ENCODE measurements around the gene CACNA1B. TPM values are rescaled to one million over a fixed set of nuclear protein-coding genes. Genes with fewer than 3 reads are reported as not detected.

The CACNA1B gene
- total and polyA plus RNA-seq, 2 of the 4 experiments (the other 2 are of a cell fraction): 0.02 TPM; not detected in 1

DNA sequence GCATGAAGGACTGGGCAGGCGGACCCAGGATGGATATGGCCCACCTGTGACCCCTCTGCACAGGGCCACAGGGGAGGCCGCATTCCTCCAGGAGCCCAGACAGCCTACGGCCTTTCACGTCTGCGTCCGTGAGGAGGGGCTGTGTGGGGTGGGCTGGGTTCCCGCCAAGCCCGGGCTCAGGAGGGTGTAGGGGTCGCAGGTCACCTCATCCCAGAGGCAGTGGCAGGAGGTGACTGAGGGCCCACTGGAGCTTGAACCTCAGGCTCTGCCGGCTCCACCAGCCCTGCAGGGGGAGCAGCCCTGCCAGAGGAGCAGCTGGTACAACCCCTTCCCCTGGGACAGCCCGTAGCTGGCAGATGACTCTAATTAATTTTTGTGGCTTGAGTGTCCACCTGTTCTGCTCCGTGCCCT is 40.7 kb upstream of the CACNA1B start:
- 67% methylated on average over 6 of the region's 12 CpGs; no CpG with 5 or more reads in 1 of the 2 experiments for WGBS, 2 experiments (ENCODE audit: extremely low coverage in 2 of 2, insufficient read length in 1 of 2)
- H3K4ac ChIP-seq (ENCODE audit: low read depth, low read length): no peak overlapping the region
- intact Hi-C loops (cut with micrococcal nuclease): no loop called here
- H3K18ac ChIP-seq (ENCODE audit: low read depth, low read length): no peak overlapping the region
- ATAC-seq (ENCODE audit: low read depth): no peak
- dilution Hi-C loops (cut with HindIII; ENCODE audit: low sequenced_read_pairs, unreplicated experiment): no loop called here
- H2AFZ ChIP-seq (replicated peaks; ENCODE audit: low read length, poor library complexity): no peak overlapping the region
- no peak overlapping the region for H4K91ac ChIP-seq (ENCODE audit: insufficient read depth, low read depth, low read length)
- no peak overlapping the region for H4K8ac ChIP-seq (ENCODE audit: low read depth in 2 of 2, low read length in 2 of 2)
- no peak overlapping the region for H3K23ac ChIP-seq (ENCODE audit: low read depth, low read length)
- H4K5ac ChIP-seq (ENCODE audit: low read depth, low read length): no peak overlapping the region
- no peaks in the 10 kb centered on the region for H3K27me3 ChIP-seq (ENCODE audit: control insufficient read depth, insufficient read depth, low read length)
- no peak overlapping the region for H2BK120ac ChIP-seq (ENCODE audit: low read depth, low read length)
- no peak overlapping the region for H2BK5ac ChIP-seq (ENCODE audit: low read depth, low read length, poor library complexity, severe bottlenecking)
- no peak overlapping the region for H3K4me3 ChIP-seq (ENCODE audit: insufficient read depth, low read depth, low read length)
- H3K27ac ChIP-seq (ENCODE audit: insufficient read depth, low read length): no peak overlapping the region
- no TSS peak for BruUV-seq (replicated peaks)
- TF ChIP-seq FOS (IDR thresholded peaks at IDR 0.05; ENCODE audit: low read depth, low read length) (no peak), NFE2L2 (IDR thresholded peaks at IDR 0.05; ENCODE audit: low read depth, low read length) (no peak), MAZ (IDR thresholded peaks at IDR 0.05; ENCODE audit: borderline replicate concordance, low read depth, low read length) (no peak), RFX5 (IDR thresholded peaks at IDR 0.05; ENCODE audit: low read depth, low read length) (no peak), MXI1 (IDR thresholded peaks at IDR 0.05; ENCODE audit: borderline replicate concordance, low read depth, low read length) (no peak), MAFK (IDR thresholded peaks at IDR 0.05; ENCODE audit: low read depth, low read length) (no peak), RCOR1 (IDR thresholded peaks at IDR 0.05; ENCODE audit: insufficient replicate concordance, low read length) (no peak), BHLHE40 (IDR thresholded peaks at IDR 0.05; ENCODE audit: low read depth, low read length) (no peak), SMC3 (IDR thresholded peaks at IDR 0.05; ENCODE audit: low read depth, low read length) (no peak), RAD21 (IDR thresholded peaks at IDR 0.05; ENCODE audit: low read length) (no peak), CEBPB (IDR thresholded peaks at IDR 0.05; ENCODE audit: low read depth, low read length) (no peak), CHD1 (IDR thresholded peaks at IDR 0.05; ENCODE audit: low read depth, low read length) (no peak)
- TF ChIP-seq, protein P1, sequence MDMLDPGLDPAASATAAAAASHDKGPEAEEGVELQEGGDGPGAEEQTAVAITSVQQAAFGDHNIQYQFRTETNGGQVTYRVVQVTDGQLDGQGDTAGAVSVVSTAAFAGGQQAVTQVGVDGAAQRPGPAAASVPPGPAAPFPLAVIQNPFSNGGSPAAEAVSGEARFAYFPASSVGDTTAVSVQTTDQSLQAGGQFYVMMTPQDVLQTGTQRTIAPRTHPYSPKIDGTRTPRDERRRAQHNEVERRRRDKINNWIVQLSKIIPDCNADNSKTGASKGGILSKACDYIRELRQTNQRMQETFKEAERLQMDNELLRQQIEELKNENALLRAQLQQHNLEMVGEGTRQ (IDR thresholded peaks at IDR 0.05; ENCODE audit: low read depth, low read length): no peak
- TF ChIP-seq, protein P2, sequence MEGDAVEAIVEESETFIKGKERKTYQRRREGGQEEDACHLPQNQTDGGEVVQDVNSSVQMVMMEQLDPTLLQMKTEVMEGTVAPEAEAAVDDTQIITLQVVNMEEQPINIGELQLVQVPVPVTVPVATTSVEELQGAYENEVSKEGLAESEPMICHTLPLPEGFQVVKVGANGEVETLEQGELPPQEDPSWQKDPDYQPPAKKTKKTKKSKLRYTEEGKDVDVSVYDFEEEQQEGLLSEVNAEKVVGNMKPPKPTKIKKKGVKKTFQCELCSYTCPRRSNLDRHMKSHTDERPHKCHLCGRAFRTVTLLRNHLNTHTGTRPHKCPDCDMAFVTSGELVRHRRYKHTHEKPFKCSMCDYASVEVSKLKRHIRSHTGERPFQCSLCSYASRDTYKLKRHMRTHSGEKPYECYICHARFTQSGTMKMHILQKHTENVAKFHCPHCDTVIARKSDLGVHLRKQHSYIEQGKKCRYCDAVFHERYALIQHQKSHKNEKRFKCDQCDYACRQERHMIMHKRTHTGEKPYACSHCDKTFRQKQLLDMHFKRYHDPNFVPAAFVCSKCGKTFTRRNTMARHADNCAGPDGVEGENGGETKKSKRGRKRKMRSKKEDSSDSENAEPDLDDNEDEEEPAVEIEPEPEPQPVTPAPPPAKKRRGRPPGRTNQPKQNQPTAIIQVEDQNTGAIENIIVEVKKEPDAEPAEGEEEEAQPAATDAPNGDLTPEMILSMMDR (conservative IDR thresholded peaks at IDR 0.05; ENCODE audit: low read depth, low read length): no peak
- TF ChIP-seq, protein P3, sequence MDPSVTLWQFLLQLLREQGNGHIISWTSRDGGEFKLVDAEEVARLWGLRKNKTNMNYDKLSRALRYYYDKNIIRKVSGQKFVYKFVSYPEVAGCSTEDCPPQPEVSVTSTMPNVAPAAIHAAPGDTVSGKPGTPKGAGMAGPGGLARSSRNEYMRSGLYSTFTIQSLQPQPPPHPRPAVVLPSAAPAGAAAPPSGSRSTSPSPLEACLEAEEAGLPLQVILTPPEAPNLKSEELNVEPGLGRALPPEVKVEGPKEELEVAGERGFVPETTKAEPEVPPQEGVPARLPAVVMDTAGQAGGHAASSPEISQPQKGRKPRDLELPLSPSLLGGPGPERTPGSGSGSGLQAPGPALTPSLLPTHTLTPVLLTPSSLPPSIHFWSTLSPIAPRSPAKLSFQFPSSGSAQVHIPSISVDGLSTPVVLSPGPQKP (IDR thresholded peaks at IDR 0.05; ENCODE audit: borderline replicate concordance, low read depth, low read length): no peak
- H4K20me1 ChIP-seq (ENCODE audit: insufficient read depth, low read length): no peaks in the 10 kb centered on the region
- H3K14ac ChIP-seq (replicated peaks; ENCODE audit: low read depth, low read length): no peak overlapping the region
- ChIA-PET POLR2A (ENCODE audit: unreplicated experiment) (no interaction called here), CTCF (no interaction called here)
- no peak overlapping the region for H2AK5ac ChIP-seq (ENCODE audit: low read depth, low read length)
- in situ Hi-C loops (cut with MboI; ENCODE audit: low sequenced_read_pairs): no loop called here
- no peak overlapping the region for H2AK9ac ChIP-seq (replicated peaks; ENCODE audit: low read depth, low read length, poor library complexity)
- peaks cover 4% of the 10 kb centered on the region; the same call in 1 of the 2 replicates for H3K9me3 ChIP-seq (ENCODE audit: control insufficient read depth, insufficient read depth, low read length)
- H3K4me2 ChIP-seq (ENCODE audit: low read depth, low read length): no peak overlapping the region
- no peak overlapping the region for H2BK20ac ChIP-seq (ENCODE audit: low read depth, low read length)
- H3K9me1 ChIP-seq (ENCODE audit: insufficient read depth, low read length): no peaks in the 10 kb centered on the region
- no peaks in the 10 kb centered on the region; a peak in 1 of 4 replicates for H3K79me1 ChIP-seq (ENCODE audit: low read depth in 1 of 2, low read length in 2 of 2)
- no peaks in the 10 kb centered on the region for H3K4me1 ChIP-seq (ENCODE audit: control insufficient read depth, insufficient read depth, low read length)
- H3K9ac ChIP-seq (ENCODE audit: low read depth, low read length): no peak overlapping the region
- no peak for DNase-seq
- no peak overlapping the region for H2BK15ac ChIP-seq (ENCODE audit: low read depth, low read length)
- no peak overlapping the region for H3K56ac ChIP-seq (ENCODE audit: extremely low read depth, insufficient read depth, low read length)
- H3K36me3 ChIP-seq (ENCODE audit: control insufficient read depth, insufficient read depth, low read length): peaks cover 43% of the 10 kb centered on the region

All from IMR-90 (cell line).